DMS153 treated with DMSO at 0.1 percent for 48 hours (cell line): ENCODE results near the gene MPP4.
A peak's percentile ranks its signal among the peaks of the same experiment; 100 is the strongest.

Experiments used
- DNase-seq: peaks from one replicate; lab custom pipeline; 2025; ENCODE audit not compliant: unreplicated experiment; lab: John Stamatoyannopoulos, UW

MPP4 gene

DNA sequence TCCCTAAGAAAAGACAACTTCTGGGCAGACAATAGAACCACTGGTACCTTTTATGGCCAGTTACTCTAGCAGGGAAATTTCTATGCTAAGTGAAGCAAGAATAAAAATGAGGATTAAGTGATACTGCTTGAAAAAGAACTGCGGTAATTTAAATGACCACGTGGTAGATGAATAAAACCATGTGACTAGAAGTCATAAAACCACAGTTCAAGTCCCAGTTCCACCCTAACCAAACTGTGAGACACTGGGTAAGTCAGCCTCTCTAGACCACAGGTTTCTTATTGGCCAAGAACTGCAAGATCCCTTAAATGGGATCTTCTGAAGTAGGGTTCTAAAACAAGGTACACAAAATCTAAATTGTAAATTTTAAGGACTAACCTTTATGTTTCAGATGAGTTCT, 67.9 kb downstream of the MPP4 start:
- DNase-seq = no peak

DNA sequence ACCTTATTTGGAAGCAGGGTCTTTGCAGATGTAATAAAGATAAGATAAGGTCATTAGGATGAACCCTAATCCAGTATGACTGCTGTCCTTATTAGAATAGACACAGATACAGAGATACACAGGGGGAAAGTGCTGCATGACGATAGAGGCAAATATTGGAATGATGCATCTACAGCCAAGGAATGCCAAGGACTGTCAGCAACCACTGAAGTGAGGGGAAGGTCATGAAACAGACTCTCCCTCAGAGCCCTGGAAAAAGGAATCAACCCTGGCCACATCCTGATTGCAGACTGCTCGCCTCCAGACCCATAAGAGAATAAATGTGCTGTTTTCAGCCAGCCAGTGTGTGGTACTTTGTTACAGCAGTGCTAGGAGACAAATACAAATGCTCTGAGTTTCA, 69.9 kb downstream of the MPP4 start:
- DNase-seq = no peak

DNA sequence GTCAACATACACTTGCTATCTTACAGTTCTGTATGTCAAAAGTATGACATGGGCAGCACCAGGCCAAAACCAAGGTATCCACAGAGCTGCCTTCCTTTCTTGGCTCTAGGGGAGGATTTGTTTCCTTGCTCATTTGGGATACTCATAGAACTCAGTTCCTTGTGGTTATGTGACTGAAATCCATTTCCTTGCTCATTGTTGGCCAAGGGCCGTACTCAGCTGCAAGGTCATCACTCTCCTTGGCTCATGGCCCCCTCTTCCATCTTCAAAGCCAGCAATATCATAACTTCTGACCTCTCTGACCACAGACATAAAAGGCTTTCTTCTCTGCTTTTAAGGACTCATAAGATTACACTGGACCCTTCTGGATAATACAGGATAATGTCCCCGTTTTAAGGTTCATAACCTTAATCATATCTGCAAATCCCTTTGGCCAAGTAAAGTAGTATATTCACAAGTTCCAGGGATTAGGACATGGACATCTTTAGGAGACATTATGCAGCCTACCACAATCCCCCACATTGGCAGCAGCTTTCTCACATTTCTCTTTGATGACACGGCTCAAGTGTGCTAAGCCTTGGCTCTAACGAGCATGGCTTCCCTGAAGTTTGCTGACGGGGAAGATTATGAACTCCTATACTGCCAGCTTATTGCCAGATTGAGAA, 76.0 kb downstream of the MPP4 start:
- no peak for DNase-seq

GRCh38 chr2:201621293-201621999, 77.0 kb downstream of the MPP4 start:
- DNase-seq = no peak

GRCh38 chr2:201618744-201619662, 79.4 kb downstream of the MPP4 start:
- DNase-seq = peak; percentile 14

DNA sequence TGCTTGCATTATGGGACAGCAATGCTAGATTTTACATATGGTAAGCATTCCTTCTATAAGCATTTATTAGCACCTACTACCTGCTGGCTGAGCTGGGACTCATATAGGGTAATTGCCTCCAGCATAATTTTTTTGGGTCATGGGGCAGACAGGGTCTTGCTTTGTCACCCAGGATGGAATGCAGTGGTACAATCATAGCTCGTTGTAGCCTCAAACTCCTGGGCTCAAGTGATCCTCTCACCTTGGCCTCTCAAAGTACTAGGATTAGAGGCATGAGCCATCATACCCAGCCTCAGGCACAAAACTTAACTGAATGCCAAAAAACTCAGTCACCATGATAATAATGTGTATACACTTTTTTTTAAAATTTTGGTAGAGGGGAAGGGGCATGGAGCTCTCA, 90.4 kb downstream of the MPP4 start:
- no peak for DNase-seq

DNA sequence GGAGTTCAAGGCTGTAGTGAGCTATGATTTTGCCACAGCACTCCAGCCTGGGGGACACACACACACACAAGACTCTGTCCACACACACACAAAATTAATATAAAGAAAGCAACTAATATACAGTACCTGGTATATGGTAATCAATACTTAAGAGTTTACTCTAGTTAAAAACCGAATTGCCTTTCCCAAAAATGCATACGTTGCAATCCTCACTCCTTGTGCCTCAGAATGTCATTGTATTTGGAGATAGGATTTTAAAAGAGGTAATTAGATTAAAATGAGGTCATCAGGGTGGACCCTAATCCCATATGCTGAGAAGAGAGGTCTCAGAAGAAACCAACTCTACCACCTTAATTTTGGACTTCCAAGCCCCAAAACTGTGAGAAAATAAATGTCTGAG, 90.9 kb downstream of the MPP4 start:
- DNase-seq = no peak

DNA sequence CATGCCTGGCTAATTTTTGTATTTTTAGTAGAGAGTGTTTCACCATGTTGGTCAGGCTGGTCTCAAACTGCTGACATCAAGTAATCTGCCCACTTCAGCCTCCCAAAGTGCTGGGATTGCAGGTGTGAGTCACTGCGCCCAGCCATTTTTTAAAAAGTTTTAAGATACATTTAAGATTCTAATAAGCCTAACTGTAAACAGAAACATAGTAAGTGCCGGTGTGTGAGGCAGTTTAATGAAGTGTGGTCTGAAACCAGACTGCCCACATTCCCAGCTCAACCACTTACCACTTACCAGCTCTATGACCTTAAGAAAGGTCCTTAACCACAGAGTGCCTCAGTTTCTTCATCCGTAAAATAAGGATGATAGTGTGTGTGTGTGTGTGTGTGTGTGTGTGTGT, 97.5 kb downstream of the MPP4 start:
- DNase-seq = no peak

DNA sequence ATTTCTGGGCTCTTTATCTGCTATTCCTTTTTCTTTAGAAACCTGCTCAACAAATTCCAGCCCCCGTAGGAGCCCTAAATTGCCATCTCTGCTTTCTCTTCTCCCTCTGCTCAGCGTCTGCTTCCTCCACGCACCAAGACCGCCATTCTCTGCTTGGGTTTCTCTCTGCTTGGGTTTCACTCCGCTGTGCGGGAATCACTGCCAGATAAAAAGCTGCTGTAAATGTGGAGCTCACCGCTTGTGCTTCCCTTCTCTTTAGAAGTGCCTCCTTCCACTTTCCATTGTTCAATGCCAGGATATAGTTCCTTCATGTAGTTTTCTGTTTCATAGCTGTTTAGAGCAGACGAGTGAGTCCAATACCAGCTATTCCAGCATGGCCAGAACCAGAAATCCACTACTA, 101.0 kb downstream of the MPP4 start:
- DNase-seq = no peak
